Measurements from ENCODE around the gene ABO. TPM values are rescaled to one million over a fixed set of nuclear protein-coding genes. Genes with fewer than 3 reads are reported as not detected.
A peak's percentile ranks its signal among the peaks of the same experiment; 100 is the strongest.

The ABO gene
- total and polyA plus RNA-seq, 9 of the 15 experiments (the other 6 are each of a cell fraction or from before 2014, with no cell fraction given), result 5.0 to 21.9 (median 11.9) TPM

GRCh38 chr9:133275105-133276000, at the start of gene ABO (continued):
- TF ChIP-seq, protein P1, sequence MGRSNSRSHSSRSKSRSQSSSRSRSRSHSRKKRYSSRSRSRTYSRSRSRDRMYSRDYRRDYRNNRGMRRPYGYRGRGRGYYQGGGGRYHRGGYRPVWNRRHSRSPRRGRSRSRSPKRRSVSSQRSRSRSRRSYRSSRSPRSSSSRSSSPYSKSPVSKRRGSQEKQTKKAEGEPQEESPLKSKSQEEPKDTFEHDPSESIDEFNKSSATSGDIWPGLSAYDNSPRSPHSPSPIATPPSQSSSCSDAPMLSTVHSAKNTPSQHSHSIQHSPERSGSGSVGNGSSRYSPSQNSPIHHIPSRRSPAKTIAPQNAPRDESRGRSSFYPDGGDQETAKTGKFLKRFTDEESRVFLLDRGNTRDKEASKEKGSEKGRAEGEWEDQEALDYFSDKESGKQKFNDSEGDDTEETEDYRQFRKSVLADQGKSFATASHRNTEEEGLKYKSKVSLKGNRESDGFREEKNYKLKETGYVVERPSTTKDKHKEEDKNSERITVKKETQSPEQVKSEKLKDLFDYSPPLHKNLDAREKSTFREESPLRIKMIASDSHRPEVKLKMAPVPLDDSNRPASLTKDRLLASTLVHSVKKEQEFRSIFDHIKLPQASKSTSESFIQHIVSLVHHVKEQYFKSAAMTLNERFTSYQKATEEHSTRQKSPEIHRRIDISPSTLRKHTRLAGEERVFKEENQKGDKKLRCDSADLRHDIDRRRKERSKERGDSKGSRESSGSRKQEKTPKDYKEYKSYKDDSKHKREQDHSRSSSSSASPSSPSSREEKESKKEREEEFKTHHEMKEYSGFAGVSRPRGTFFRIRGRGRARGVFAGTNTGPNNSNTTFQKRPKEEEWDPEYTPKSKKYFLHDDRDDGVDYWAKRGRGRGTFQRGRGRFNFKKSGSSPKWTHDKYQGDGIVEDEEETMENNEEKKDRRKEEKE (IDR thresholded peaks at IDR 0.05; ENCODE audit: borderline replicate concordance in 1 of 2, control insufficient read depth in 1 of 2, low read depth in 2 of 2, low read length in 1 of 2), result no peak
- TF ChIP-seq HNRNPUL1 (IDR thresholded peaks at IDR 0.05; ENCODE audit: low read length), result no peak
- TF ChIP-seq SMARCE1 (IDR thresholded peaks at IDR 0.05), result no peak
- TF ChIP-seq TFAP4 (CRISPR knock-in tag; IDR thresholded peaks at IDR 0.05; ENCODE audit: borderline replicate concordance), result 0 out of 2 replicates have a peak, but pooled peaks have one; percentile 26
- TF ChIP-seq HMG20A (CRISPR knock-in tag; conservative IDR thresholded peaks at IDR 0.05), result no peak
- no peak for TF ChIP-seq HDGF (IDR thresholded peaks at IDR 0.05)
- TF ChIP-seq ZNF644 (tag; IDR thresholded peaks at IDR 0.05; ENCODE audit: low read depth), result 0 out of 2 replicates have a peak, but pooled peaks have one; percentile 18
- TF ChIP-seq MTA1 (IDR thresholded peaks at IDR 0.05; ENCODE audit: borderline replicate concordance), result no peak
- no peak for TF ChIP-seq KLF10 (CRISPR knock-in tag; IDR thresholded peaks at IDR 0.05)
- peak; percentile 70; the same call in 1 of the 2 replicates for TF ChIP-seq TGIF2 (CRISPR knock-in tag; IDR thresholded peaks at IDR 0.05)
- TF ChIP-seq CBX1 (IDR thresholded peaks at IDR 0.05; ENCODE audit: low read depth), result no peak; the same call in 1 of the 2 replicates
- TF ChIP-seq ZBTB9 (CRISPR knock-in tag; IDR thresholded peaks at IDR 0.05), result 0 out of 2 replicates have a peak, but pooled peaks have one; percentile 35
- TF ChIP-seq ZNF707 (CRISPR knock-in tag; conservative IDR thresholded peaks at IDR 0.05), result no peak
- peak; percentile 15; the same call in 1 of the 2 replicates for TF ChIP-seq ERF (CRISPR knock-in tag; IDR thresholded peaks at IDR 0.05)
- no peak for TF ChIP-seq ZNF76 (CRISPR knock-in tag; IDR thresholded peaks at IDR 0.05; ENCODE audit: borderline replicate concordance)
- TF ChIP-seq, protein P2, sequence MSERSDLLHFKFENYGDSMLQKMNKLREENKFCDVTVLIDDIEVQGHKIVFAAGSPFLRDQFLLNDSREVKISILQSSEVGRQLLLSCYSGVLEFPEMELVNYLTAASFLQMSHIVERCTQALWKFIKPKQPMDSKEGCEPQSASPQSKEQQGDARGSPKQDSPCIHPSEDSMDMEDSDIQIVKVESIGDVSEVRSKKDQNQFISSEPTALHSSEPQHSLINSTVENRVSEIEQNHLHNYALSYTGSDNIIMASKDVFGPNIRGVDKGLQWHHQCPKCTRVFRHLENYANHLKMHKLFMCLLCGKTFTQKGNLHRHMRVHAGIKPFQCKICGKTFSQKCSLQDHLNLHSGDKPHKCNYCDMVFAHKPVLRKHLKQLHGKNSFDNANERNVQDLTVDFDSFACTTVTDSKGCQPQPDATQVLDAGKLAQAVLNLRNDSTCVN (CRISPR knock-in tag; IDR thresholded peaks at IDR 0.05), result no peak
- TF ChIP-seq ZC3H4 (CRISPR knock-in tag; IDR thresholded peaks at IDR 0.05; ENCODE audit: borderline replicate concordance), result no peak
- no peak for TF ChIP-seq NR2C1 (IDR thresholded peaks at IDR 0.05)
- no peak for TF ChIP-seq NR2C1 (tag; IDR thresholded peaks at IDR 0.05)
- TF ChIP-seq MAFF (IDR thresholded peaks at IDR 0.05; ENCODE audit: low read length), result no peak
- no peak for TF ChIP-seq ZNF41 (CRISPR knock-in tag; conservative IDR thresholded peaks at IDR 0.05)
- TF ChIP-seq BRD9 (IDR thresholded peaks at IDR 0.05; ENCODE audit: low read depth, partially characterized antibody), result no peak

Data from K562 (cell line).